Fibroblast of pulmonary artery (primary cell): Measurements from ENCODE around the gene RNASEH2C.

Experiments used
- DNase-seq: peaks from one replicate; pipeline ENCODE4 v3.0.0-alpha.2; 2010; ENCODE audit warnings: low read depth
- H3K4me3 ChIP-seq: replicated peaks from 2 replicates; pipeline ENCODE4 v1.5.1; 2011; ENCODE audit warnings: low read depth, mild to moderate bottlenecking, control low read depth, low read length, moderate library complexity
- TF ChIP-seq, protein P1 (sequence below): IDR thresholded peaks from 2 replicates; pipeline ENCODE4 v1.5.1; 2011; ENCODE audit warnings: mild to moderate bottlenecking, control low read depth, low read length, inconsistent platforms; ENCODE audit errors: missing control alignments

The RNASEH2C gene

DNA sequence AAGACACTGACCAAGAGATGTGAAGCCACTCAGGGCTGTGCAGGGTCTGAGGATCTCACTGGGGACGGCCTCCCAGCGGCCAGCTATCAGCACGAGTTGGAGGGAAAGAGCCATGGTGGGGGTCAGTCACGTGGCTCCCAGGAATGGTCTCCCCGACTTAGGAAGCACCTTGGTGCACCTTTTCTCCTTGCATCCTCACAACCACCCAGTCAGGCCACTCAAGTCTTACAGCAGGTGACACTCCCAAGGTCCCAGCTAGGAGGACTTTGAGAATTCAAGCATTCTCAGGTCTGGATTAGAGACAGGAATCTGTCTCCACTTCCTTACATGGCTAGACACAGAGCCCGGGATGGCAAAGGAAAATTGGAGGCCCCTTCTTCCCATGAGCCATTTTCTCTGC lies 2.7 kb downstream of the RNASEH2C start:
- TF ChIP-seq, protein P1, sequence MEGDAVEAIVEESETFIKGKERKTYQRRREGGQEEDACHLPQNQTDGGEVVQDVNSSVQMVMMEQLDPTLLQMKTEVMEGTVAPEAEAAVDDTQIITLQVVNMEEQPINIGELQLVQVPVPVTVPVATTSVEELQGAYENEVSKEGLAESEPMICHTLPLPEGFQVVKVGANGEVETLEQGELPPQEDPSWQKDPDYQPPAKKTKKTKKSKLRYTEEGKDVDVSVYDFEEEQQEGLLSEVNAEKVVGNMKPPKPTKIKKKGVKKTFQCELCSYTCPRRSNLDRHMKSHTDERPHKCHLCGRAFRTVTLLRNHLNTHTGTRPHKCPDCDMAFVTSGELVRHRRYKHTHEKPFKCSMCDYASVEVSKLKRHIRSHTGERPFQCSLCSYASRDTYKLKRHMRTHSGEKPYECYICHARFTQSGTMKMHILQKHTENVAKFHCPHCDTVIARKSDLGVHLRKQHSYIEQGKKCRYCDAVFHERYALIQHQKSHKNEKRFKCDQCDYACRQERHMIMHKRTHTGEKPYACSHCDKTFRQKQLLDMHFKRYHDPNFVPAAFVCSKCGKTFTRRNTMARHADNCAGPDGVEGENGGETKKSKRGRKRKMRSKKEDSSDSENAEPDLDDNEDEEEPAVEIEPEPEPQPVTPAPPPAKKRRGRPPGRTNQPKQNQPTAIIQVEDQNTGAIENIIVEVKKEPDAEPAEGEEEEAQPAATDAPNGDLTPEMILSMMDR, result no peak
- H3K4me3 ChIP-seq, result no peak overlapping the region
- DNase-seq, result no peak

DNA sequence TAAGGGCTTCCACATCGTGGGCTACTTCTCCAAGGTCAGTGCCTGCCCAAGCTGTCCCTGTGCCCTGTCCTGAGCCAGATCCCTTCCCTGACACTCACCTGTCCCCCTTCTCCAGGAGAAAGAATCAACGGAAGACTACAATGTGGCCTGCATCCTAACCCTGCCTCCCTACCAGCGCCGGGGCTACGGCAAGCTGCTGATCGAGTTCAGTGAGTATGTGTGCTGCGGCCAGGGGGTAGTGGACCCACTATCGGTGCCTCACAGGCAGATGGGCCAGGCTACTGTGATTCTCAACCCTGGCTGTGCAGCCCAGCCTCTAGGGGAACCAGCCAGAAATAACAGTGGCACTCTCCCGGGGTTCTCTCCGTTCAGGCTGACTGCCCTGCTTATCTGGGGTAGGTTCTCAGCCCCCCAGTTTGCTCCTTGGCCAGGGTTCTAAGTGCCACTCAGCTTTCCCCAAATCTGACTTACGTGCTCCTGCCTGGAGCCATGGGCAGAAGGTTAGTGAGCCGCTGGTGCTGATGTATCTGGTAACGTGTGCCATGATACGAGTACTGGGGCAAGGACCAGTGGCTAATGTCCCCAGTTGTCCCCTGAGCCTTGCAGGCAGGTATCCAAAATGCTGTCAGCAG lies 3.7 kb downstream of the RNASEH2C start:
- TF ChIP-seq, protein P1, result no peak
- H3K4me3 ChIP-seq, result no peak overlapping the region
- no peak for DNase-seq

- H3K4me3 ChIP-seq, result no peak overlapping the region
- DNase-seq, result no peak
- TF ChIP-seq, protein P1, result no peak
These were observed 4.3 kb downstream of the RNASEH2C start for GRCh38 chr11:65716302-65716701.

GRCh38 chr11:65714433-65714832 lies 6.2 kb downstream of the RNASEH2C start:
- no peak for DNase-seq
- H3K4me3 ChIP-seq, result no peak overlapping the region
- TF ChIP-seq, protein P1, result no peak

- TF ChIP-seq, protein P1, result no peak
- peak overlapping the region; percentile 67 for H3K4me3 ChIP-seq
- DNase-seq, result no peak
These were observed 7.2 kb downstream of the RNASEH2C start for GRCh38 chr11:65713212-65713969.

DNA sequence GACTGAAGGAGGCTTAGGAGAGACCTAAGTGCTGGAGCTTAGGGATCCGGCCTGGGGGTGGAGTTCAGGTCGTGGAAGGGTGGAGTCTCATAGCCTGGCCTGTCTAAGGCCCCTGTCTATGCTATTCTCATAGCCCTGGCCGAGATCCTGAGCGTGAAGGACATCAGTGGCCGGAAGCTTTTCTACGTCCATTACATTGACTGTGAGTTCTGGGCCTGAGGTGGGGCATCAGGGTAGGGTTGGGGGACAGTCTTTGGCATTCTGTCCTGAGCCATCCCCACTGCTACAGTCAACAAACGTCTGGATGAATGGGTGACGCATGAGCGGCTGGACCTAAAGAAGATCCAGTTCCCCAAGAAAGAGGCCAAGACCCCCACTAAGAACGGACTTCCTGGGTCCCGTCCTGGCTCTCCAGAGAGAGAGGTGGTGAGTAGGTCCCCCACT lies 7.9 kb downstream of the RNASEH2C start:
- peak overlapping the region; percentile 67 for H3K4me3 ChIP-seq
- TF ChIP-seq, protein P1, result no peak
- no peak for DNase-seq
